Nephron progenitor cell (in vitro differentiated cells): Measurements from ENCODE around the gene NDUFA6.
A peak's percentile ranks its signal among the peaks of the same experiment; 100 is the strongest.
"Not testable (repeated sequence)": the region's sequence is repeated elsewhere in the genome, so short reads cannot be mapped to it uniquely, and the experiment has no call there.

Source experiments
- DNase-seq: peaks from one replicate; pipeline ENCODE4 v3.0.0; 2021
- H3K27ac Mint-ChIP-seq: 2 replicates; pipeline ENCODE4 v1.8.0; 2021; ENCODE audit warnings: mild to moderate bottlenecking, moderate library complexity, mixed read lengths
- H3K27me3 Mint-ChIP-seq: 2 replicates; pipeline ENCODE4 v1.8.0; 2021; ENCODE audit warnings: mild to moderate bottlenecking, low read depth, mixed read lengths; ENCODE audit not compliant: poor library complexity
- H3K36me3 Mint-ChIP-seq: 2 replicates; pipeline ENCODE4 v1.8.0; 2021; ENCODE audit warnings: low read depth, mixed read lengths
- H3K4me1 Mint-ChIP-seq: 2 replicates; pipeline ENCODE4 v1.8.0; 2021; ENCODE audit warnings: mixed read lengths
- H3K4me3 Mint-ChIP-seq: 2 replicates; pipeline ENCODE4 v1.8.0; 2021; ENCODE audit warnings: mild to moderate bottlenecking, moderate library complexity, mixed read lengths
- H3K9me3 Mint-ChIP-seq: 2 replicates; pipeline ENCODE4 v1.8.0; 2021; ENCODE audit warnings: mild to moderate bottlenecking, moderate library complexity, mixed read lengths
- CTCF ChIP-seq: fragments of 200-600 bp; sonication (generic); IDR thresholded peaks from 2 replicates; pipeline ENCODE4 v1.5.0; 2021; ENCODE audit warnings: antibody characterized with exemption

Gene NDUFA6

DNA sequence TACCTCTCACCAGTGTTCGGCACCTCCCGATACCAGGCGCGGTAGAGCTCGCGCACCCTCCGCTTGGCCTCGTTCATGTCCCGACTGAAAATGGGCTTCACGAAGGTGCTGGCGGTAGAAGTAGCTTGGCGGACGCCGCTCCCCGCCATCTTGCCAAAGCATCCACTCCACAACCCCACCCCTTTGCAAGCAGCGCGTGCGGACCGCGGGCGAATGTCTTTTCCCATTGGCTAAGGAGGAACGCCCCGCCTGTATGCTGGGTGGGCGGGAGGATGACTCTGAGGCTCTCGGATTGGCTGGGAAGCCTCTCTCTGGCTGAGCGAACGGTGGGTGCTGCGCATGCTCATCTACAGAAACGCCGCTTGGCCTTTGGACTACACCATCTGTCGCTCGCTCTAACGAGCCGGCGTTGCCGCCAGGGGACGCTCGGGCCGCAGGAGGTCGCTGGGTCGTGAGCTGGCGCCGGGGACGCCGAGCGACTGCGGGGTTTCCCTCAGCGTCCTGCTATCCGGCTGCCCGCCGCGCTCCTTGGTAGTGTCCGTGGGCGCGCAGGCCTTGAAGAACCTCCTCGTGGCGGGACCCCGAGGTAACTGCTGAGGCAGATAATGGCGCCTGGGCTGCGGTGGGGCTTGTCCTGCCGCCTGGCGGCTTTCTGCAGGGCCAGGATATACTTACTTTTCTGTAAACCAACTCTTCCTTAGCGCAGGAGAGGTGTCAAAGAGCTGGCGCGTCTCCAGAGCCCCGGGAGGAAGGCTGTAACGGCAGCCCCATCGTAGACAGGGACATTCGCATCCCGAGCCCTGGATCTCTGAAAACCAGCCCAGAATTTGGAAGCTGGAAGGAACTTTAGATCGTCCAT is at the start of gene NDUFA6:
TSS of gene NDUFA6 (minus strand) at position 177 of the 859 bp plus-strand sequence. CDS start at position 149, 28 bp downstream.
- H3K27me3 Mint-ChIP-seq: peaks cover 6% of the 10 kb centered on the region
- H3K27ac Mint-ChIP-seq: peak within 1 kb of the TSS; percentile 99
- H3K4me3 Mint-ChIP-seq: peak within 1 kb of the TSS; percentile 96
- TF ChIP-seq CTCF: peak; percentile 76
- peaks cover 28% of the 10 kb centered on the region for H3K9me3 Mint-ChIP-seq
- peaks cover 46% of the 10 kb centered on the region for H3K36me3 Mint-ChIP-seq
- peaks cover 25% of the 10 kb centered on the region for H3K4me1 Mint-ChIP-seq
- peak; percentile 97 for DNase-seq

DNA sequence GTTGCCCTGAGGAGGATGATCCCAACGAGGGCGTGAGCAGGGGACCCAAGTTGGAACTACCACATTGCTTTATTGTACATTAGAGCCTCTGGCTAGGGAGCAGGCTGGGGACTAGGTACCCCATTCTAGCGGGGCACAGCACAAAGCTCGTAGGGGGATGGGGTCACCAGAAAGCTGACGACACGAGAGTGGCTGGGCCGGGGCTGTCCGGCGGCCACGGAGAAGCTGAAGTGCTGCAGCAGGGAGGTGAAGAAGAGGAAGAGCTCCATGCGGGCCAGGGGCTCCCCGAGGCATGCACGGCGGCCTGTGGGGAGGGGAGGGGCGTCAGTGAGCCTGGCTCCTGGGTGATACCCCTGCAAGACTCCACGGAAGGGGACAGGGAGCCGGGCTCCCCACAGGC is 49.6 kb upstream of the NDUFA6 start:
- H3K36me3 Mint-ChIP-seq, H3K4me3 Mint-ChIP-seq, H3K27ac Mint-ChIP-seq, H3K9me3 Mint-ChIP-seq, H3K27me3 Mint-ChIP-seq, H3K4me1 Mint-ChIP-seq, DNase-seq: not testable (repeated sequence)

DNA sequence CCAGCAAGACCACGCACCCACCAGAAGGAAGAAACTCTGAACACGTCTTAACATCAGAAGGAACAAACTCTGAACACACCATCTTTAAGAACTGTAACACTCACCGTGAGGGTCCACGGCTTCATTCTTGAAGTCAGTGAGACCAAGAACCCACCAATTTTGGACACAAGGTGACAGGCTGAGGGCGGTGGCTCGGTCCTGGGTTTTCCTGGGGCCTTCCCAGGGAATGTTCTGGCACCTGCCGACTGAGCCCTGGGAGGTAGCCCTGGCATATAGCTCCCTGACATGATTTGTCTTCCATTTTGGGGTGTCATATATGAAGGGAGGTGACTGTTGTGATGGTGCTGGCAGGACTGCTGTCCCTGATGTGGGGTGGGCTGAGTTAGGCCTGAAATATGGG is 48.9 kb upstream of the NDUFA6 start:
- not testable (repeated sequence) for H3K27me3 Mint-ChIP-seq, H3K4me1 Mint-ChIP-seq, DNase-seq, H3K4me3 Mint-ChIP-seq, H3K9me3 Mint-ChIP-seq, H3K36me3 Mint-ChIP-seq
- H3K27ac Mint-ChIP-seq: peak overlapping the region; percentile 49

GRCh38 chr22:42138972-42139371 is 48.4 kb upstream of the NDUFA6 start:
- H3K36me3 Mint-ChIP-seq: peaks cover 13% of the 10 kb centered on the region
- no peak for TF ChIP-seq CTCF
- no peak for DNase-seq
- peaks cover 9% of the 10 kb centered on the region for H3K4me1 Mint-ChIP-seq
- H3K27me3 Mint-ChIP-seq: peaks cover 2% of the 10 kb centered on the region
- no peak overlapping the region for H3K4me3 Mint-ChIP-seq
- H3K27ac Mint-ChIP-seq: no peak overlapping the region
- H3K9me3 Mint-ChIP-seq: no peaks in the 10 kb centered on the region

DNA sequence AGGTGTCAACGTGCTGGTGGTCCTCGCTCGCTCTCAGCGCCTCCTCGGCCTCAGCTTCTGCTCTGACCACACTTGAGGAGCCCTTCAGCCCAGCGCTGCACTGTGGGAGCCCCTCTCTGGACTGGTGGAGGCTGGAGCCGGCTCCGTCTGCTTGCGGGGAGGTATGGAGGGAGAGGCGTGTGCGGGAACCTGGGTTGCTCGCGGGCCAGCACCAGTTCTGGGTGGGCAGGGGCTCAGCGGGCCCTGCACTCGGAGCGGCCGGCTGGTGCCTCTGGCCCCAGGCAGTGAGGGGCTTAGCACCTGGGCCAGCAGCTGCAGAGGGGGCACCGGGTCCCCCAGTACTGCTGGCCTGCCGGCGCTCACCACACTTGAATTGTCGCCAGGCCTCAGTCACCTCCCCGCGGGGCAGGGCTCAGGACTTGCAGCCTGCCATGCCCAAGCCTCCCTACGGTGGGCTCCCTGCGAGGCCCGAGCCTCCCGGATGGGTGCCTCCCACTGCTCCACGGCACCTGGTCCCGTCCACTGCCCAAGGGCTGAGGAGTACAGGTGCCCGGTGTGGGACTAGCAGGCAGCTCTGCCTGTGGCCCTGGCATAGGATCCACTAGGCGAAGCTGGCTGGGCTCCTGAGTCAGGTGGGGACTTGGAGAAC is 47.7 kb upstream of the NDUFA6 start:
- H3K4me1 Mint-ChIP-seq: peaks cover 9% of the 10 kb centered on the region
- no peaks in the 10 kb centered on the region for H3K9me3 Mint-ChIP-seq
- H3K4me3 Mint-ChIP-seq: no peak overlapping the region
- H3K27ac Mint-ChIP-seq: no peak overlapping the region
- peaks cover 13% of the 10 kb centered on the region for H3K36me3 Mint-ChIP-seq
- no peak for TF ChIP-seq CTCF
- no peaks in the 10 kb centered on the region for H3K27me3 Mint-ChIP-seq
- DNase-seq: no peak

DNA sequence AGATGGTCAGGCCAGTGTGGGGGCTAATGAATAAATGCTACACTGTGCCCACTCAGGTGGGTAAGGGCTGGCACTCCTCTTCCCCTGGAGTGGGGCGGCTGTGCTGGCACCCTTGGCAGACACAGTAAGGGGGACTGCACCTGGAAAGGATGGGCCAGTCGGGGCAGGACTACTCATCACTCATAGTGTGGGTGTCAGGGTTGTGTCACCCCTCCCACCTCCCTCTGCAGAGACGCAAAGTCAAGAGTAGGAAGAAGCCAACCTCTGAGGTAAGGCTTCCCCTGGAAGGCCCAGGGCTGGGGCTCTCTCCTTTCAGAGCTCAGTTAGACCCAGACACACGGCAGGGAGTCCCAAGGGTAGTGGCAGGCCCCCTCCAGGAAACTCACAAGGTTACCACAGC is 45.1 kb upstream of the NDUFA6 start:
- DNase-seq, H3K27me3 Mint-ChIP-seq, H3K4me3 Mint-ChIP-seq, H3K9me3 Mint-ChIP-seq, H3K4me1 Mint-ChIP-seq, H3K27ac Mint-ChIP-seq: not testable (repeated sequence)
- H3K36me3 Mint-ChIP-seq: peaks cover 13% of the 10 kb centered on the region

DNA sequence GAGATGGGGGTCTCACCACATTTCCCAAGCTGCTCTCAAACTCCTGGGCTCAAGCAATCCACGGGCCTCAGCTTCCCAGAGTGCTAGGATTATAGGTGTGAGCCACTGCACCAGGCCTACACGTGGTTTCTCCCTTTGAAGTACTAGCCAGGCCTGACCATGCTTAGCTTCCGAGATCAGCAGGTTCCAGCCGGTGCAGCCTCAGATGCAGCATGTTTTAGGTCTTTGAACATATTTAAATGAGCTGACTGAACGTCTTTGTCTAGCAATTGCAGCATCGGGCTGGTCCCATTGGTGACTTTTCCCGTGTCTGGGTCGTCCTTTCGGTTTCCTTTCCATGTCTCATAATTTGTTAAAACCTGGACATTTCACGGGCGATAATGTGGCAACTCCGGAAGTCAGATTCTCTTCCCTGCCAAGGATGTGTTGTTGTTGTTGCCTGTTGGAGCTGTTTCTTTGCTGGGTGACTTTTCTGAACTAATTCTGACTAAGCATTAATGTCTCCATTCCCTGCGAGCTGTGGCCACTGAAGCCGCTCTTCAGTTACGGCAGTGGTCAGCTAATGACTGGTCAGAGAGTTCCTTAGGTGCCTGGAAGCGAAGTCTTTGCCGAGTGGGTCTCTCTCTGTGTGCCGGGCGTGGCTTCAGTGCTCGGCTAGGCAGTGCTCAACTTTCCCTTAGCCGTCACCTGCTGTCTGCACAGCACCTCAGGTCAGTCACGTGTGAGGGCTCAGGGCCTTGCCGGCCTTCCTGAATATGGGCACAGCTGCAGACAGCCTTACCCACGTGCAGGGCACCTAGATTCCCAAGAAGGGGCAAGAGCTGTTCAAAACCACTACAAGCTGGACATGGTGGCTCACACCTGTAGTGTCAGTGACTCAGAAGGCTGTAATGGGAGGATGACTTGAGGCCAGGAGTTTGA is 43.8 kb upstream of the NDUFA6 start:
- peaks cover 4% of the 10 kb centered on the region for H3K9me3 Mint-ChIP-seq
- no peak for DNase-seq
- H3K36me3 Mint-ChIP-seq: peaks cover 11% of the 10 kb centered on the region
- H3K4me3 Mint-ChIP-seq: no peak overlapping the region
- H3K27ac Mint-ChIP-seq: peak overlapping the region; percentile 74
- H3K27me3 Mint-ChIP-seq: no peaks in the 10 kb centered on the region
- peaks cover 9% of the 10 kb centered on the region for H3K4me1 Mint-ChIP-seq
- TF ChIP-seq CTCF: no peak
